ENCODE data around the gene ING3. TPM values are rescaled to one million over a fixed set of nuclear protein-coding genes. Genes with fewer than 3 reads are reported as not detected.

The ING3 gene
- total and polyA plus RNA-seq, 12 donors = 6.0 to 18.1 (median 13.5) TPM

- Histone ChIP-seq H3K4me3 (no peak overlapping the region), H3K27ac (no peak overlapping the region), H3K36me3 (peaks cover 0 to 78% (median 25%) of the 10 kb centered on the region in 9 donors), H3K4me1 (peaks cover 0 to 26% (median 19%) of the 10 kb centered on the region in 9 donors), H3K9me3 (no peaks in the 10 kb centered on the region), H3K27me3 (no peaks in the 10 kb centered on the region)
- intact Hi-C loops (cut with DNase I) = no loop called here
- no peak for ATAC-seq
- WGBS, 2 donors = 88 to 90% methylated on average over 3 of the region's 3 CpGs
- no peak for DNase-seq
- no peak for TF ChIP-seq CTCF (IDR thresholded peaks at IDR 0.05)
Observed at GRCh38 chr7:120955577-120956149, 5.1 kb downstream of the ING3 start.

DNA sequence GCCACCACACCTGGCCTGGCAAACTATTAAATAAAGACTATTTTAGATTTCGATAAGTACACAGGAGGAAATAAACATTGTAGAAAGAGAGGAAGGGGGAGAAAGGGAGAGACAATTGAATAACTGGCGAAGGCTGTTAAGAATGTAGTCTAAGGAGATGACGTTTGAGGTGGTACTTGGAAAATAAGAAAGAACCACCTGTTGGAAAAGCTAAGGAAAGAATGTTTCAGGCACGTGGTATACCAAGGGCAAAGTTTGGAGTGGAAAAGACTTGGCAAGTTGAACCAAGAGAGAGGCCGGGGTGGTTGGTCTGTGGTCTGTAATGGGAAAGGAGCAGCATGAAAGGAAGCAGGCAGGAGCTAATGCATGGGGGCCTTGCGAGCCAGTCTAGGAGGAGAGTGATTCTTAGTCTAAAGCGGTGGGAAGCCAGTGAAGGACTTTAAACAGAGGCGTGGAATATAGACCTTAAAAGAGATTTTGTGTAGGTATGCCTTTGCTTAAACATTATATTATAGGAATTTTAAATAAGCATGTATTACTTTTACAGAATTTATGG is 9.4 kb downstream of the ING3 start:
- no peak for TF ChIP-seq CTCF (IDR thresholded peaks at IDR 0.05)
- intact Hi-C loops (cut with DNase I) = no loop called here
- WGBS, 2 donors = 90 to 93% methylated on average over 8 of the region's 8 CpGs

GRCh38 chr7:120960714-120961113 is 10.1 kb downstream of the ING3 start:
- 92 to 98% methylated on average over 1 of the region's 1 CpG for WGBS, 2 donors
- Histone ChIP-seq H3K27ac (peak overlapping the region in 1 of 10 donors; percentile 5), H3K36me3 (peaks cover 0 to 64% (median 30%) of the 10 kb centered on the region in 9 donors), H3K27me3 (no peaks in the 10 kb centered on the region), H3K4me1 (peaks cover 0 to 22% (median 13%) of the 10 kb centered on the region in 9 donors), H3K9me3 (no peaks in the 10 kb centered on the region), H3K4me3 (no peak overlapping the region)
- intact Hi-C loops (cut with DNase I) = no loop called here
- DNase-seq (no peak), ATAC-seq (no peak)
- no peak for TF ChIP-seq CTCF (IDR thresholded peaks at IDR 0.05)

More for the DNA sequence above, 9.4 kb downstream of the ING3 start:
- no peak overlapping the region for H3K4me3 ChIP-seq
- H3K4me1 ChIP-seq = peaks cover 0 to 22% (median 13%) of the 10 kb centered on the region in 9 donors
- peaks cover 0 to 64% (median 28%) of the 10 kb centered on the region in 9 donors for H3K36me3 ChIP-seq
- ATAC-seq = no peak
- H3K27ac ChIP-seq = no peak overlapping the region
- no peak for DNase-seq
- no peaks in the 10 kb centered on the region for H3K9me3 ChIP-seq
- H3K27me3 ChIP-seq = no peaks in the 10 kb centered on the region

DNA sequence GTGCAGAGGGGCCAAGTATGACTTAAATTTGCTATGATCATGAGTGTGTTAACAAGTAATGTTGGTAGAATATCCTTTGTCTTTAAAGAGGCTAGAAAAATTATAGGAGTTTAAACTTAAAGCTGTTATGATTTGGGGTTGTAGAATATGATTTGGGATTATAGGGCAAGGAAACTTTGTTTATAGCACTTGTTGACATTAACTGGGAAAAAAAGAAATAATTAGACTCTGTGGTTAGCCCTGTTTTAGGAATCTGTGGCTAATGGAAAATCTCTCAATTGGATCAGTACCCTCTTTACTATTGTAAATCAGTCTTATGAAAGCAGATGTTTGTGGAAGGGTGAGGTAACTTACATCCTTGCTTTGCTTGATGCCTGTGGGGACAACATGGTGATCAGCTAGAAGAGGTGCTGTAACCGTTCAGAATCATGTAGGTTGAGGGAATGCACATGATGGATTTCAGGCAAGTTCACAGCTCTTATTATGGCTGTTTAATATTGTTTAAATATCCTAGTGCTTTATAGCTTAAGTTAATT is 11.1 kb downstream of the ING3 start:
- H3K9me3 ChIP-seq = no peaks in the 10 kb centered on the region
- no peak for DNase-seq
- peaks cover 0 to 64% (median 29%) of the 10 kb centered on the region in 9 donors for H3K36me3 ChIP-seq
- no peak for ATAC-seq
- 53 to 74% methylated on average over 1 of the region's 1 CpG for WGBS, 2 donors
- H3K27me3 ChIP-seq = no peaks in the 10 kb centered on the region
- peaks cover 0 to 22% (median 13%) of the 10 kb centered on the region in 9 donors for H3K4me1 ChIP-seq
- intact Hi-C loops (cut with DNase I) = no loop called here
- H3K27ac ChIP-seq = peak overlapping the region in 1 of 10 donors; percentile 5
- TF ChIP-seq CTCF (IDR thresholded peaks at IDR 0.05) = no peak
- no peak overlapping the region for H3K4me3 ChIP-seq
